ENCODE results near the gene ZCCHC7. TPM values are rescaled to one million over a fixed set of nuclear protein-coding genes. Genes with fewer than 3 reads are reported as not detected.

The ZCCHC7 gene
- total RNA-seq, 1 experiment from 2014 or later = 31.2 TPM

DNA sequence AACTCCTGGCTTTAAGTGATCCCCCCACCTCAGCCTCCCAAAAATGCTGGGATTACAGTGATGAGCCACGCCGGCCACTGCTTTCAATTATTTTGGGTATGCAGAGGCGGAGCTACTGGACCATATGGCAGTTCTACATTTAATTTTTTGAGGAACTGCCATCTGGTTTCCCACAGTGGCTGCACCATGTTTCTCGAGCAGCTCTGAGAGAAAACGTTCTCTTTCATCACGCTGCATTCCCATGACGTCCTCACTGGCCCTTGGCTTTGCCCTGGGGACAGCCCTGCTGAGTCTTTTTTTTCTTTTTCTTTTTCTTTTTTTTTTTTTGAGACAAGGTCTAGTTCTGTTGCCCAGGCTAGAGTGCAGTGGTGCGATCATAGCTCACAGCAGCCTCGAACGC, 266.6 kb downstream of the ZCCHC7 start:
- no TSS peak for BruUV-seq (replicated peaks)
- ChIA-PET CTCF (no interaction called here), POLR2A (no interaction called here), RAD21 (ENCODE audit: low non-redundant PET in 1 of 2, low total read pairs in 2 of 2, uncharacterized antibody in 2 of 2, unreplicated experiment in 2 of 2) (no interaction called here)
- Histone ChIP-seq H3K4me2 (ENCODE audit: low read length) (no peak overlapping the region), H3K27me3 (ENCODE audit: insufficient read depth, low read length) (no peaks in the 10 kb centered on the region), H3K4me1 (ENCODE audit: control insufficient read depth in 1 of 2, insufficient read depth in 2 of 2, low read length in 2 of 2) (peaks cover 0 to 5% of the 10 kb centered on the region in 2 experiments; a peak in 1 of 4 replicates), H3K9ac (ENCODE audit: low read length) (no peak overlapping the region), H4K20me1 (ENCODE audit: insufficient read depth) (no peaks in the 10 kb centered on the region), H3K27ac (ENCODE audit: low read depth, low read length) (no peak overlapping the region), H3K4me3 (replicated peaks in 1 of 2; ENCODE audit: low read depth in 1 of 2, low read length in 2 of 2) (no peak overlapping the region), H2AFZ (ENCODE audit: low read depth, low read length, poor library complexity, severe bottlenecking) (no peak overlapping the region), H3K9me3 (ENCODE audit: control insufficient read depth in 1 of 2, insufficient read depth in 1 of 2, low read depth in 1 of 2, low read length in 2 of 2) (no peaks in the 10 kb centered on the region; a peak in 1 of 4 replicates), H3K9me2 (ENCODE audit: insufficient read depth) (no peaks in the 10 kb centered on the region), H3K36me3 (ENCODE audit: control insufficient read depth in 1 of 2, insufficient read depth in 2 of 2, low read length in 2 of 2) (no peaks in the 10 kb centered on the region), H3K79me2 (ENCODE audit: insufficient read depth, low read length) (no peaks in the 10 kb centered on the region)
- ATAC-seq (no peak), DNase-seq (ENCODE audit: low read depth, low spot score) (no peak)
- intact Hi-C loops (cut with micrococcal nuclease) = no loop called here
- no peak for TF ChIP-seq YY1 (IDR thresholded peaks at IDR 0.05; ENCODE audit: extremely low read depth, insufficient replicate concordance, low read depth, low read length)
- TF ChIP-seq, protein P1, sequence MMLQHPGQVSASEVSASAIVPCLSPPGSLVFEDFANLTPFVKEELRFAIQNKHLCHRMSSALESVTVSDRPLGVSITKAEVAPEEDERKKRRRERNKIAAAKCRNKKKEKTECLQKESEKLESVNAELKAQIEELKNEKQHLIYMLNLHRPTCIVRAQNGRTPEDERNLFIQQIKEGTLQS (IDR thresholded peaks at IDR 0.05) = no peak
- TF ChIP-seq SP1 (IDR thresholded peaks at IDR 0.05; ENCODE audit: low read depth) = no peak
- no peak for TF ChIP-seq RAD21 (IDR thresholded peaks at IDR 0.05; ENCODE audit: low read depth)
- no peak for TF ChIP-seq CEBPB (IDR thresholded peaks at IDR 0.05; ENCODE audit: low read depth)
- TF ChIP-seq, protein P2, sequence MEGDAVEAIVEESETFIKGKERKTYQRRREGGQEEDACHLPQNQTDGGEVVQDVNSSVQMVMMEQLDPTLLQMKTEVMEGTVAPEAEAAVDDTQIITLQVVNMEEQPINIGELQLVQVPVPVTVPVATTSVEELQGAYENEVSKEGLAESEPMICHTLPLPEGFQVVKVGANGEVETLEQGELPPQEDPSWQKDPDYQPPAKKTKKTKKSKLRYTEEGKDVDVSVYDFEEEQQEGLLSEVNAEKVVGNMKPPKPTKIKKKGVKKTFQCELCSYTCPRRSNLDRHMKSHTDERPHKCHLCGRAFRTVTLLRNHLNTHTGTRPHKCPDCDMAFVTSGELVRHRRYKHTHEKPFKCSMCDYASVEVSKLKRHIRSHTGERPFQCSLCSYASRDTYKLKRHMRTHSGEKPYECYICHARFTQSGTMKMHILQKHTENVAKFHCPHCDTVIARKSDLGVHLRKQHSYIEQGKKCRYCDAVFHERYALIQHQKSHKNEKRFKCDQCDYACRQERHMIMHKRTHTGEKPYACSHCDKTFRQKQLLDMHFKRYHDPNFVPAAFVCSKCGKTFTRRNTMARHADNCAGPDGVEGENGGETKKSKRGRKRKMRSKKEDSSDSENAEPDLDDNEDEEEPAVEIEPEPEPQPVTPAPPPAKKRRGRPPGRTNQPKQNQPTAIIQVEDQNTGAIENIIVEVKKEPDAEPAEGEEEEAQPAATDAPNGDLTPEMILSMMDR (IDR thresholded peaks at IDR 0.05 in 2 of 3, conservative IDR thresholded peaks at IDR 0.05 in 1 of 3; ENCODE audit: borderline replicate concordance in 1 of 3, insufficient read depth in 1 of 3, low read depth in 2 of 3, low read length in 2 of 3) = no peak
- no peak for TF ChIP-seq SIN3A (IDR thresholded peaks at IDR 0.05; ENCODE audit: low read depth)
- TF ChIP-seq, protein P3, sequence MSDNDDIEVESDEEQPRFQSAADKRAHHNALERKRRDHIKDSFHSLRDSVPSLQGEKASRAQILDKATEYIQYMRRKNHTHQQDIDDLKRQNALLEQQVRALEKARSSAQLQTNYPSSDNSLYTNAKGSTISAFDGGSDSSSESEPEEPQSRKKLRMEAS (IDR thresholded peaks at IDR 0.05) = no peak
- no peak for TF ChIP-seq POLR2A (IDR thresholded peaks at IDR 0.05; ENCODE audit: borderline replicate concordance, extremely low read depth, insufficient read depth, insufficient read length)
- no peak for TF ChIP-seq EGR1 (IDR thresholded peaks at IDR 0.05; ENCODE audit: low read depth)
- TF ChIP-seq CBX3 (IDR thresholded peaks at IDR 0.05; ENCODE audit: low read depth) = no peak
- TF ChIP-seq FOSL1 (IDR thresholded peaks at IDR 0.05; ENCODE audit: low read depth) = no peak

Measured in HCT116 (cell line).